Measurements from ENCODE around the gene INPP4A.

INPP4A gene

DNA sequence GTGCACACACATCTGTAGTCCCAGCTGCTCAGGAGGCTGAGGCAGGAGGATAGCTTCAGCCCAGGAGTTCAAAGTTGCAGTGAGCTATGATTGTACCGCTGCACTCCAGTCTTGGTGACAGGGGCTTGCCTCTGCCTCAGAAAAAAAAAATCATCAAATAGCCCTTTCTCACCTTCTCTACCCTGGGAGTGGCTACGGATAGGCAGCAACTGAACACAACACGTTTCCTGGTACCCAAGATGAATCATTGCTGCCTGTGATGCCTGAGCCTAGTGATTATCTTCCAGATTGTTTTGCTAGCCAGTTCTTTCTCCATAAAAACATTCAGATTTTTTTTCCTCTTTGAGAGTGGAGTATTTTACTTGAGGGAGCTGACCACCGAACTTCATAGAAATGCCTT is 13.5 kb downstream of the INPP4A start:
- TF ChIP-seq, protein P1, sequence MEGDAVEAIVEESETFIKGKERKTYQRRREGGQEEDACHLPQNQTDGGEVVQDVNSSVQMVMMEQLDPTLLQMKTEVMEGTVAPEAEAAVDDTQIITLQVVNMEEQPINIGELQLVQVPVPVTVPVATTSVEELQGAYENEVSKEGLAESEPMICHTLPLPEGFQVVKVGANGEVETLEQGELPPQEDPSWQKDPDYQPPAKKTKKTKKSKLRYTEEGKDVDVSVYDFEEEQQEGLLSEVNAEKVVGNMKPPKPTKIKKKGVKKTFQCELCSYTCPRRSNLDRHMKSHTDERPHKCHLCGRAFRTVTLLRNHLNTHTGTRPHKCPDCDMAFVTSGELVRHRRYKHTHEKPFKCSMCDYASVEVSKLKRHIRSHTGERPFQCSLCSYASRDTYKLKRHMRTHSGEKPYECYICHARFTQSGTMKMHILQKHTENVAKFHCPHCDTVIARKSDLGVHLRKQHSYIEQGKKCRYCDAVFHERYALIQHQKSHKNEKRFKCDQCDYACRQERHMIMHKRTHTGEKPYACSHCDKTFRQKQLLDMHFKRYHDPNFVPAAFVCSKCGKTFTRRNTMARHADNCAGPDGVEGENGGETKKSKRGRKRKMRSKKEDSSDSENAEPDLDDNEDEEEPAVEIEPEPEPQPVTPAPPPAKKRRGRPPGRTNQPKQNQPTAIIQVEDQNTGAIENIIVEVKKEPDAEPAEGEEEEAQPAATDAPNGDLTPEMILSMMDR (IDR thresholded peaks at IDR 0.05; ENCODE audit: low read depth, low read length), result no peak
- no peak for DNase-seq (ENCODE audit: extremely low read depth, low read depth)

DNA sequence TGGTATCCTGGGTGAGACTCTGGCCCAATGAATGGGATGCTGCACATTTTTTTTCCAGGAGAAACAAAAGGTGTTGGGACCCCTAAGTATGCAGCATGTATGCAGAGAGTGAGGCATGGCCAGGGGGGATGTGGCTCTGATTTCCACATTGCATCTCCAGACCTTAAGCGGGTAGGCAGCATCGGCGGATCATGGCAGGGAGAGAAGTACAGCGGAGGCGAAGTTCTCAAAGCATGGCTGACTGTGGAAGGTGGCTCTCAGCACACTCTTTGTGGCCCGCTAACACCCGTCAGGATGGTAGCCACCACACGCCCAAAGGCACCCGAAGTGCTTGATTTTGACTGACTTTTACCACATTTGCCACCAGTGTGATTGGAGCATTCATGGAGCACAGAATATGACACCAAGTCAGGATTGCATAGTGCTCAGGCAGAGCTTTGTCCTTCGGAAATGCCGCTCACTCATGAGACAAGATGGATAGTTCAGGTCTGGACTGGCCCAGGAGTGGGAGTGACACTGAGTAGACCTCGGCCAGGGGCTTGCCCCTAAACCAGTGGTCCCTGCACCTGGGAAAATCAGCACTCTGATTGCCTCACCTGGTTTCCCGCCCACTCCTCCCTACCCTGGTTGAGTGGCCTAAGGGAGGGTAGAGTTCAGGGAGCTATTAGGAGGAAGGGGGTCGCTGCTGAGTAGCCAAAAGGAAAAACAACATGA is 14.2 kb downstream of the INPP4A start:
- DNase-seq (ENCODE audit: extremely low read depth, low read depth), result no peak
- TF ChIP-seq, protein P1 (IDR thresholded peaks at IDR 0.05; ENCODE audit: low read depth, low read length), result no peak

DNA sequence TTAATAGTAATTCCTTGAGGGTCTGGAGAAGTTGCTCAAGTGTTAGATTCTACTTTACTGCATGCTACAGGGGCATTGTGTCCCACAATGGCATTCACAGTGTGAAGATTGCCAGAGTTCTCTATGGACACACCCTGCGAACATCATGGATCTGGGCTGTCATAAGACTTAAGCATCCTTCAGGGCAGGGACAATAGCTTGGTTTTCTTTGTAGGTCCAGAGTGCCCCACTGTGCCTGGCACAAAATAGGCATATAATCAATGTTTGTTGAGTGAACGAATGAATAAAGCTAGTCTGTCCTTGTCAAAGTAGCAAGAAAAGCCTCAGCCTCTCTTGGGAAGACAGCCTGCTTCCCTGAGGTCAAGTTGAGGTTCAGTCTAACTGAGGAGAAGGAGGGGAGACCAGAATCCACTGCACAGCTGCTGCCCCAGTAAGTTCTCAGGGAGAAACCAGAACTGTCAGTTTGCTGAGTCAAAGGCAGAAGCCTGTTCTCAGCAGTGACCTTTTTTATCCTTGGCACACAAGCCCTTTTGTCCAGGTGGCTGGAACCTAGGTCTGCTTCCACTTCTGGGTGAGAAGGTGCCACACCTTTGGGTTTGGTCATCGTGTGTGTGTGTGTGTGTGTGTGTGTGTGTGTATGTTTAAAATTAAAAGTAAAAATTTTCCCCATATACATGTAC is 15.0 kb downstream of the INPP4A start:
- DNase-seq (ENCODE audit: extremely low read depth, low read depth), result no peak
- TF ChIP-seq, protein P1 (IDR thresholded peaks at IDR 0.05; ENCODE audit: low read depth, low read length), result no peak

DNA sequence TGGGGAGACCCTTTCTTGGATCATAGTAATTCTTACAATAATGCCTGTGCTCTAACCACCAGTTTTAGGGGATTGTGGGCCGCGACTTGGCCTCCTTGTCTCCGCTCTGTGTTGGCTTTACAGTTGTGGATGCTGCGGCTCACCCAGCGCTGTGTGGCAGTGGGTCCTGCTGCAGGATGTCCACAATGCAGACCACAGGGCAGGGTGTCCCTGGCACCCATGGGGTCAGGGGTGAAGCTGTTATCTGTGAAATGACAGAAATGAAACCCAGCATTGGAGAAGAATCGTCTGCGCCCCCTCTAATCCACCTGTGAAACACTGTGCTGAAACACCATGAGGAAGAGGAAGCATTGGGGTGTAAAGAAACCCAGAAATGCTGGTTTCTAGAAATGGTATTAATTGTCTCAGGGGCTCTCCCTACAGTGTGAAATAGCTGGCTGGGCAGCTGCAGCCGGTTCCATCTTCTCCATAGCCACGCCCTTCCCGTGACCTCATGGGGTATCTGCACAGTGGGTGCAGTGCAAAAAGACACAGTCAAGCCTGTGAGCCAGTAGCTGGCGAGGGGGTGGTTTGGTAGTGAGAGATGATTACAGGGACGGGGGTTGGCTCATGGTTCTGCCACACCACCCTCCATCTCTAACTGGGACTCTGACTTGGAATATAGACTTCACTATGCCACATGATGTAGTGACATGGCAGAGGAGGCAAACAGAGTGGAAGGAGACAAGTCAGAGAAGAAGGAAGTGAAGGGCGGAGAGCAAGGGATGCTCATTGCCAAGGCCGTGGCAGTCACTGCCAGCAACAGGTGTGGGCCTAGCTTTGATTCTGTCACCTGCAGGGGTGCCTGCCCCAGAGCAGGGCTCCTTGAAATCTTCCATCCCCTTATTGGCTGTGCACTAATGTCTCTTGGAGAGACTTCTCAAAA is 16.2 kb downstream of the INPP4A start:
- DNase-seq (ENCODE audit: extremely low read depth, low read depth), result no peak
- TF ChIP-seq, protein P1 (IDR thresholded peaks at IDR 0.05; ENCODE audit: low read depth, low read length), result no peak

DNA sequence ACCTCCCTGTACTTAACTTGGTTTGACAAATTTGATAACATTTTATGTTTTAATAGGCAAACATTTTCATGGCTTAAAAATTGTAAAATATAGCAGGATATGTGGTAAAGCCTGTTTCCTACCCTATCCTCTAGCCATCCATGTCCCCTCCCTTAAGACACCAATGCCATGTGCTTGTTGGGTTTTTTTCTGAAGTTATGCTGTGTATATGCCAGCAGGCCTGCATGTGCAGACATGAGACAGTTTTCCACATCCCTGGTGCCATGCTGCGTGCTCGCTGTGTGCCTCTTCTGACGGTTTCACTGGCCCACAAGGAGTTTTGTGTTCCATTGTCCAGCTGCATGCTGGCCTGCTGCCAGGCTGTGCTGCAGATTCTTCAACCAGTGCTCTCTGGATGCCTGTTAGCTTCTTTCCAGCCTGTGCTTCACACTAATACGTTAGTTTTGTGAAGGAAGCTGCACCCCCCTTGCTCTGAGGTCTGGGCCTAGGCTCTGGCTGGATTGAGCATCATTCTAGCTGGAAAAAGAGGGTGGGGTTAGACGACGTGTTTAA is 16.9 kb downstream of the INPP4A start:
- no peak for DNase-seq (ENCODE audit: extremely low read depth, low read depth)
- TF ChIP-seq, protein P1 (IDR thresholded peaks at IDR 0.05; ENCODE audit: low read depth, low read length), result no peak

DNA sequence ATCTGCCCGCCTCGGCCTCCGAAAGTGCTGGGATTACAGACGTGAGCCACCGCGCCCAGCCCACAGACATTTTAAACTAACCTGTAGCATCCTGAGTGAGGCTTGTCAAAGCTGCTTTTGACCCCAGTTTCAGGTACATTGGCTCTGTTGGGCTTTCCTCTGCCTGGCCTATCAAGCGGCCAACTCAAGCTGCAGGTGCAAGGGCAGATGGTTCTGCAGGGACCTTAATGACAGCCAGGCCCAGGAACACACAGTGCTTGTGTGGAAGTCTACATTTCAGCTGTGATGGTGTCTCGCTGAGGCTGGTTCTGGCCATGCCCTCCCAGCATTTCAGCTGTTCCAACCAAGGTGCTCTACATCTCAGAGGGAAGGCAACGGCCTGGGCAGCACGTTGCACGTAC is 18.4 kb downstream of the INPP4A start:
- DNase-seq (ENCODE audit: extremely low read depth, low read depth), result no peak
- TF ChIP-seq, protein P1 (IDR thresholded peaks at IDR 0.05; ENCODE audit: low read depth, low read length), result no peak

Measured in AG09319 (cell line).